GM12878 (cell line): ENCODE results near the gene HSPA2. TPM values are rescaled to one million over a fixed set of nuclear protein-coding genes. Genes with fewer than 3 reads are reported as not detected.
A peak's percentile ranks its signal among the peaks of the same experiment; 100 is the strongest.

Experiments used
- ATAC-seq: fragments of 200-7000 bp; cut with Tn5 transposase; 3 replicates; pipeline ENCODE4 v1.9.1; 2020; ENCODE audit warnings: mild to moderate bottlenecking, moderate library complexity
- BruUV-seq: library from RNA; stranded (reverse); fragments of 400-500 nt; replicated peaks from 2 replicates; lab custom pipeline; 2021; lab: Mats Ljungman, UMichigan
- CTCF ChIA-PET: fragments of 300-600 bp; sonication (Branson Sonifier 250); formaldehyde crosslinking; extraction: SDS; loops from one replicate; lab custom pipeline; 2021; ENCODE audit warnings: inconsistent platforms; lab: Yijun Ruan, JAX
- POLR2A ChIA-PET: fragments of 350-600 bp; formaldehyde crosslinking; extraction: SDS; loops from one replicate; lab custom pipeline; 2021; ENCODE audit warnings: inconsistent platforms; lab: Charles Lee
- RAD21 ChIA-PET: fragments of 300-600 bp; sonication (Branson Sonifier 250); formaldehyde crosslinking; loops from one replicate; lab custom pipeline; 2023; ENCODE audit warnings: antibody characterized with exemption; ENCODE audit not compliant: unreplicated experiment; lab: Charles Lee
- SMC1A ChIA-PET: fragments of 300-600 bp; sonication (Branson Sonifier 250); formaldehyde crosslinking; loops from one replicate; lab custom pipeline; 2023; ENCODE audit not compliant: unreplicated experiment, uncharacterized antibody; lab: Charles Lee
- DNase-seq: peaks from one replicate; pipeline ENCODE4 v3.0.0-alpha.2; 2011; ENCODE audit warnings: low read depth, low spot score
- FAIRE-seq: peaks from 3 replicates; lab custom pipeline; 2011; peaks lifted over from hg19 to GRCh38; lab: Jason Lieb, UNC
- H2AFZ ChIP-seq: 2 replicates; pipeline ENCODE4 v1.6.0; 2011; ENCODE audit warnings: low read depth, low read length, control low read depth; ENCODE audit not compliant: control insufficient read depth
- H3K27ac ChIP-seq: 2 replicates; pipeline ENCODE4 v1.5.1; 2011; ENCODE audit warnings: control low read depth; ENCODE audit not compliant: control insufficient read depth, insufficient read depth
- H3K27me3 ChIP-seq, 2 experiments: replicated peaks in 1 of 2; 2 replicates each; pipeline versions ENCODE4 v1.6.0 to v1.6.1; 2011; ENCODE audit warnings: low read length in 1 of 2; ENCODE audit not compliant: control insufficient read depth in 2 of 2, insufficient read depth in 2 of 2
- H3K36me3 ChIP-seq, 2 experiments: 2 replicates each; pipeline ENCODE4 v1.5.1; 2011; ENCODE audit warnings: low read length in 1 of 2; ENCODE audit not compliant: control insufficient read depth in 2 of 2, insufficient read depth in 2 of 2
- H3K4me1 ChIP-seq: 2 replicates; pipeline ENCODE4 v1.6.1; 2011; ENCODE audit warnings: mild to moderate bottlenecking, low read length, moderate library complexity, mixed read lengths; ENCODE audit not compliant: control insufficient read depth, insufficient read depth
- H3K4me2 ChIP-seq: 2 replicates; pipeline ENCODE4 v1.6.0; 2011; ENCODE audit warnings: control low read depth; ENCODE audit not compliant: control insufficient read depth, insufficient read depth
- H3K4me3 ChIP-seq: fragments of 200-600 bp; sonication (generic); 2 replicates; pipeline ENCODE4 v1.5.1; 2016
- H3K79me2 ChIP-seq: 2 replicates; pipeline ENCODE4 v1.6.0; 2011; ENCODE audit warnings: low read length; ENCODE audit not compliant: control insufficient read depth, insufficient read depth
- H3K9ac ChIP-seq: 2 replicates; pipeline ENCODE4 v1.8.0; 2011; ENCODE audit warnings: low read length, control low read depth, mixed read lengths; ENCODE audit not compliant: control insufficient read depth, insufficient read depth
- H3K9me3 ChIP-seq: replicated peaks from 3 replicates; pipeline ENCODE4 v1.5.1; 2011; ENCODE audit warnings: mild to moderate bottlenecking, low read length; ENCODE audit not compliant: control insufficient read depth, insufficient read depth
- H4K20me1 ChIP-seq: 2 replicates; pipeline ENCODE4 v1.6.0; 2011; ENCODE audit not compliant: control insufficient read depth, insufficient read depth
- NKRF ChIP-seq: fragments of 450-650 bp; conservative IDR thresholded peaks from 2 replicates; pipeline ENCODE4 v1.6.1; 2017; ENCODE audit warnings: mild to moderate bottlenecking, moderate library complexity
- ZBTB40 ChIP-seq: fragments of 450-650 bp; IDR thresholded peaks from 2 replicates; pipeline ENCODE4 v1.6.1; 2016; ENCODE audit warnings: mild to moderate bottlenecking, moderate library complexity, borderline replicate concordance
- WGBS: methylation state at CpG from one replicate; pipeline ENCODE4 v1.1.6; 2016; ENCODE audit warnings: low lambda C conversion rate; ENCODE audit not compliant: insufficient replicate concordance, insufficient coverage; ENCODE audit errors: missing lambda C conversion rate; 5-methylcytosine and 5-hydroxymethylcytosine counted together
- in situ Hi-C: fragments of 300-500 bp; cut with MboI; formaldehyde crosslinking; loops from 9 replicates; pipeline ENCODE4 v1.14.3; 2018; ENCODE audit warnings: mixed read lengths
- intact Hi-C: fragments of 100-400 bp; cut with micrococcal nuclease; formaldehyde crosslinking; loops from one replicate; pipeline ENCODE4 v1.14.2; 2022; ENCODE audit not compliant: unreplicated experiment
- polyA plus RNA-seq, 11 experiments: library from polyadenylated mRNA; depleted of rRNA in 4 of 11; unstranded in 6 of 11; stranded (reverse) in 5 of 11; fragments of >200 nt; fragmentation: Nextera tagmentation in 4 of 11; fragmentation: Illumina TruSeq in 1 of 11; extraction: Ambion mirVana in 4 of 11; extraction: Trizol in 1 of 11; gene quantifications; 1 replicate in 1 of 11; 2 replicates in 10 of 11; pipeline versions ENCODE4 v1.2.1 to v1.2.3, GENCODE V29; 2011 to 2016; ENCODE audit warnings: inconsistent platforms in 2 of 11, missing spikeins in 2 of 11, low read depth in 1 of 11
- total RNA-seq, 4 experiments: library from RNA; depleted of rRNA in 3 of 4; stranded (reverse); fragments of >200 nt in 3 of 4; fragmentation: Illumina TruSeq in 1 of 4; extraction: Trizol in 1 of 4; gene quantifications; 2 replicates each; pipeline versions ENCODE4 v1.2.1 to v1.2.3, GENCODE V29; 2013 to 2021

The HSPA2 gene
- total and polyA plus RNA-seq, 10 of the 15 experiments (the other 5 are each of a cell fraction or from before 2014, with no cell fraction given): 0.02 to 1.2 (median 0.65) TPM

- FAIRE-seq: no peak
- H3K27me3 ChIP-seq: no peaks in the 10 kb centered on the region
- H4K20me1 ChIP-seq: no peaks in the 10 kb centered on the region
- peak overlapping the region; percentile 48 for H3K27ac ChIP-seq
- SMC1A ChIA-PET: interaction anchor here (1.5 to 3.4 kb wide), 3 partner anchors 11 to 55 kb away, joined by 5 to 29 read pairs (median 7); no protein-coding TSS in a partner anchor
- no peaks in the 10 kb centered on the region for H3K9me3 ChIP-seq
- H3K9ac ChIP-seq: peak overlapping the region; percentile 49; the same call in 1 of the 2 replicates
- peak overlapping the region; percentile 60 for H3K4me2 ChIP-seq
- no peak for TF ChIP-seq NKRF
- peak; percentile 40; the same call in 1 of the 2 replicates for TF ChIP-seq ZBTB40
- POLR2A ChIA-PET: interaction anchor here (1.0 to 3.1 kb wide), 2 partner anchors 9 to 10 kb away, joined by 4 to 19 read pairs; no protein-coding TSS in a partner anchor
- CTCF ChIA-PET: interaction anchor here (1.2 to 3.5 kb wide), 2 partner anchors 11 to 39 kb away, joined by 3 to 37 read pairs; no protein-coding TSS in a partner anchor
- BruUV-seq: no TSS peak
- 0 out of 2 replicates have a peak, but pooled peaks cover 3% of the 10 kb centered on the region for H3K4me1 ChIP-seq
- in situ Hi-C loops: no loop called here
- peak overlapping the region; percentile 52; the same call in 1 of the 2 replicates for H3K4me3 ChIP-seq
- 100% methylated on average over 1 of the region's 1 CpG for WGBS
- ATAC-seq: no peak
- RAD21 ChIA-PET: interaction anchor here (1.1 to 1.7 kb wide), 2 partner anchors 112 to 158 kb away, joined by 3 to 5 read pairs; partner anchors contain the start of gene MTHFD1
- no peak overlapping the region for H2AFZ ChIP-seq
- H3K36me3 ChIP-seq: no peaks in the 10 kb centered on the region
- peaks cover 81% of the 10 kb centered on the region for H3K79me2 ChIP-seq
- intact Hi-C loops: no loop called here
- DNase-seq: no peak
These were observed 40.5 kb upstream of the HSPA2 start for GRCh38 chr14:64500088-64500487.
